Subcutaneous abdominal adipose tissue (tissue), 5 donors: ENCODE data around the gene HHIPL1.

Source experiments
- H3K27ac ChIP-seq: one replicate; pipeline ENCODE4 v1.7.0; 2013; ENCODE audit warnings: low read depth, mild to moderate bottlenecking, inconsistent platforms, low read length, moderate library complexity
- H3K27me3 ChIP-seq, 5 donors: one replicate each; pipeline ENCODE4 v1.7.0; 2013; ENCODE audit warnings: low read length in 5 of 5, inconsistent platforms in 1 of 5; ENCODE audit not compliant: control insufficient read depth in 5 of 5, insufficient read depth in 4 of 5
- H3K36me3 ChIP-seq, 5 donors: one replicate each; pipeline ENCODE4 v1.7.0; 2013; ENCODE audit warnings: low read length in 5 of 5; ENCODE audit not compliant: control insufficient read depth in 5 of 5, insufficient read depth in 5 of 5
- H3K4me1 ChIP-seq, 5 donors: one replicate each; pipeline ENCODE4 v1.7.0; 2013; ENCODE audit warnings: low read length in 5 of 5, mild to moderate bottlenecking in 3 of 5, moderate library complexity in 1 of 5; ENCODE audit not compliant: control insufficient read depth in 5 of 5, insufficient read depth in 5 of 5
- H3K4me3 ChIP-seq, 5 donors: one replicate each; pipeline ENCODE4 v1.7.0; 2013; ENCODE audit warnings: low read length in 5 of 5, low read depth in 1 of 5
- H3K9ac ChIP-seq, 5 donors: one replicate each; pipeline ENCODE4 v1.7.0; 2013; ENCODE audit warnings: low read length in 5 of 5, mild to moderate bottlenecking in 4 of 5, moderate library complexity in 3 of 5
- H3K9me3 ChIP-seq, 5 donors: one replicate each; pipeline ENCODE4 v1.7.0; 2013; ENCODE audit warnings: low read length in 5 of 5; ENCODE audit not compliant: control insufficient read depth in 5 of 5
- donor health status: healthy.
- donor health status: healthy.
- donor health status: healthy.
- donor health status: healthy.
- donor health status: healthy.

The HHIPL1 gene

DNA sequence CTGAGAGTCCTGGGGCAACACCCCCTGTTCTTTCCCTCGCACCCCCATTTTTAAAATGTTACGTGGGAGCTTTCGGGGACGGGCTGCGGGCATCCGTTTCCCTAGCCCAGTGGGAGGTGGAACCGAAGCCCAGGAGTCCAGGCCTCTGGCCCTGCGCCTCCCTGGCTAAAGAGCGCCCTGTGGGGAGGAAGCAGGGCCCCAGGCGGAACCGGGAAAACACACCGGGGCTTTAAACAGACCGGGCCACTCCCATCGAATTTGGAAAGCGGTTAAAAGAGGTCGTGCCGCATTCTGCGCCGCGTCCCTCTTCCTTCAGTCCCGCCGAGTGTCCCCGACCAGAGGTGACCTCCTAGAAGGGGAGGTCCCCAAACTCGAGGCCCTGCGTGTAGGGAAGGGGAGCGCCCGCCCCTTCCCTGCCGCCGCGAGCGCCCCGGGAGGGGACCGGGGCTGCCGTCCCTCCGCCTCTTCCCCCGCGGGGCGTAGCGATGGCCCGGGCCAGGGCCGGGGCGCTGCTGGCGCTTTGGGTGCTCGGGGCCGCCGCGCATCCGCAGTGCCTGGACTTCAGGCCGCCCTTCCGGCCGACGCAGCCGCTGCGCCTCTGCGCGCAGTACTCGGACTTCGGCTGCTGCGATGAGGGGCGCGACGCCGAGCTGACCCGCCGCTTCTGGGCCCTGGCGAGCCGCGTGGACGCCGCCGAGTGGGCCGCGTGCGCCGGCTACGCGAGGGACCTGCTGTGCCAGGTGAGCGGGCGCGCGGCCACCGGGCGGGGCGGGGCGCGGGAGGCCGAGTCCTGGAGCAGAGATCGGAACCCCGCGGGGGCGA is at the start of gene HHIPL1:
HHIPL1 (plus strand) TSS at position 407 of the 822 bp plus-strand sequence; CDS start at position 486, 79 bp downstream.
- H3K4me3 ChIP-seq = peak within 1 kb of the TSS; percentile 41 to 68 (median 55)
- H3K9me3 ChIP-seq = no peaks in the 10 kb centered on the region
- peak within 1 kb of the TSS in 3 of 5 donors; percentile 42 to 74 (median 56) for H3K9ac ChIP-seq
- H3K27me3 ChIP-seq = peaks cover 3 to 19% (median 11%) of the 10 kb centered on the region in 5 donors
- H3K27ac ChIP-seq = no peak within 1 kb of the TSS
- peaks cover 0 to 18% (median 14%) of the 10 kb centered on the region in 5 donors for H3K4me1 ChIP-seq
- H3K36me3 ChIP-seq = no peaks in the 10 kb centered on the region

DNA sequence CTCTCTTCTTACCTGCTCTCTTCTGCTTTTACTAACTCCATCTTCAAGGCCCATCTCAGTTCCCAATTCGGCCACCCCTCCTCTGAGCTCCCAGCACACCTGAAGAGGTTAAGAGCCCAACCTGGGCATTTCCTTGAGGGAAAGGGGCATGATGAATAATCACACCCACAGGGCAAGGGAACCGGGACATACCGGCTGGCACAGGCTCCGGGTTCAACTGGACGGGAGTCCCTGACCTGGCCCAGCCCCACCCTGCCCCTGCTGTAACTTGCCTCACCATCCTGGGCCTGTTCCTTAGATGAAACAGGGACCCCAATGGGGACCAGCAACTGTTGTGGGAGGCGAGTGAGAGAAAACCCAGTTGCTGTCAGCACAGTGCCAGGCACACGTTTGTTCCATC is 49.4 kb upstream of the HHIPL1 start:
- H3K9me3 ChIP-seq = no peaks in the 10 kb centered on the region
- H3K36me3 ChIP-seq = no peaks in the 10 kb centered on the region
- peak overlapping the region; percentile 54 for H3K27ac ChIP-seq
- peaks cover 0 to 89% (median 34%) of the 10 kb centered on the region in 5 donors for H3K4me1 ChIP-seq
- no peak overlapping the region for H3K4me3 ChIP-seq
- no peak overlapping the region for H3K9ac ChIP-seq
- peaks cover 3 to 4% (median 4%) of the 10 kb centered on the region in 5 donors for H3K27me3 ChIP-seq

DNA sequence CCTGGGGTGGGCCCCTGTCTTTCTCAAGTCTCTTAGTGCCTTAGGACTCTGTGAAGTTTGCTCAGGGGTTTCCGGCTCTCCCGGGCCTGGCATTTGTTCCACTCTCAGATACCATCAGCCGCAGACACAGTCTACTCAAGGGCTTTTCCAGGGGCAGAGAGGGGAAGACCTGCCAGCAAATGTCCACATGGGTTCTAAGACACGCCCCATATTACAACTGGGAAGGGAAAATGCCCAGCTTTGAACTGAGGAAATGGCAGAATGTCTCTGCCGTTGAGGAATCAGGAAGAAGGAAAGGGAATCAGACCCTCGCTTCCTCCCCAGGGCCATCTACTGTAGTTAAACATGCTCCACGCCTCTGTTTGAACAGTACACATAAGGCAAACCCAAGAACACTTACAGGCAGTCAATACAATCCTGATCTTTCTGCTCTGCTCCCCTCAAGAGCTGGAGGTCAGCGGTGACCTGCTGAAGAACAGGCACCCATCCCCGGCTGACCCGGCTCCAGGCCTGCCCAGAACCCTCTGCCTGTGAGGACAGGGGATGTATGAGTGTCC is 48.8 kb upstream of the HHIPL1 start:
- Histone ChIP-seq H3K4me1 (peaks cover 0 to 89% (median 29%) of the 10 kb centered on the region in 5 donors), H3K4me3 (no peak overlapping the region), H3K27ac (peak overlapping the region; percentile 54), H3K9me3 (no peaks in the 10 kb centered on the region), H3K27me3 (peaks cover 0 to 3% (median 0%) of the 10 kb centered on the region in 5 donors), H3K36me3 (no peaks in the 10 kb centered on the region), H3K9ac (peak overlapping the region in 2 of 5 donors; percentile 14 to 42)

DNA sequence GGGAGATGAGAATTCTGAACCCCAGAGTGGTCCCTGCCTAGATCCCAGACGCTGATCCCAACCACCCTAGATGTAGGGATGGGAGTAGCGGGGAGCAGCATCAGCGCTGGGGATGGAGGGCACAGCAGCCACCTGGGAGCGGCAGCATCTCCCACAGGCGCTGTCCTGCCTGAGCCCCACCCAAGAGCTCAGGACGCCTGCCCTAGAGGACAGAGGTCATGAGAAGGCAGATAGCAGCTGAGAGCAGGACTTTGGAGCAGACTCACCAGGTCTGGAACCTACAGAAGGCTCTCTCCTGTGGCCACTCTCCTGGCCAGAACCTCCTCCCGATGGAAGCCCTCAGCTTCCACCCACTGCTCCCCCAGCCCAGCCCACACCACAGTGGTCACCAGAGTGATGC is 48.2 kb upstream of the HHIPL1 start:
- peak overlapping the region in 2 of 5 donors; percentile 14 to 42 for H3K9ac ChIP-seq
- H3K27ac ChIP-seq = peak overlapping the region; percentile 27
- peaks cover 0 to 90% (median 32%) of the 10 kb centered on the region in 5 donors for H3K4me1 ChIP-seq
- H3K4me3 ChIP-seq = no peak overlapping the region
- no peaks in the 10 kb centered on the region for H3K36me3 ChIP-seq
- no peaks in the 10 kb centered on the region for H3K9me3 ChIP-seq
- peaks cover 0 to 3% (median 0%) of the 10 kb centered on the region in 5 donors for H3K27me3 ChIP-seq

DNA sequence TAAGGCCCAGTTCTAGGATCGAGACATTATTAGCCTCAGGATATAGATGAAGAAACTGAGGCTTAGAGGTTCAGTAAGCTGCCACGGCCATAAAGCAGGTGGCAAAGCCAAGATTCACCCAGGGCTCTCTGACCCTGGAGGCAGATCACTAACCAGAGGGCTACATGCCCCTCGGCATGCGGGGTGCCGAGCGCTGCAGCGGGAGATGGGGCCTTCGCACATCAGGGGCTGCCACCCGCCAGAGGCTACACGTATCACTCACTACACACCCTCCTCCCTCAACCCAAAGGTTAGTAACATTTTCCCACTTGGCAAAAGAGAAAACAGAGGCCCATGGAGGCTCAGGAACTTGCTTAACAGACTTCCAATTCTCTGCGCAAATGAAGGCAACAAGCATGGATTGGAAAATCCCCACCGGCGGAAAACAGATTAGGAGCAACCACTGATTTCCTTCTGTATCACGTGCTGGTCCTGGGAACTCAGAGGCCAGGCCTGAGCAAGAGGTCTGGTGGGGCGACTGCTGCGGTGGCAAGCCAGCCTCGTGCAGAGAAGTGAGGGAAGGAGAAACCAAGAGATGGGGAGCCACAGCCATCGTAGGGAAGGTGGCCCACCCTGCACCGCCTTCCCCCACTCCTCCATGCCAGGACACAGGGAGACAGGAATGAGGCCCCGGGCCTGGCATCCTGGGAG is 46.9 kb upstream of the HHIPL1 start:
- peaks cover 0 to 93% (median 42%) of the 10 kb centered on the region in 5 donors for H3K4me1 ChIP-seq
- peak overlapping the region; percentile 54 for H3K27ac ChIP-seq
- peaks cover 0 to 3% (median 3%) of the 10 kb centered on the region in 5 donors for H3K27me3 ChIP-seq
- no peak overlapping the region for H3K4me3 ChIP-seq
- no peak overlapping the region for H3K9ac ChIP-seq
- no peaks in the 10 kb centered on the region for H3K36me3 ChIP-seq
- H3K9me3 ChIP-seq = no peaks in the 10 kb centered on the region

DNA sequence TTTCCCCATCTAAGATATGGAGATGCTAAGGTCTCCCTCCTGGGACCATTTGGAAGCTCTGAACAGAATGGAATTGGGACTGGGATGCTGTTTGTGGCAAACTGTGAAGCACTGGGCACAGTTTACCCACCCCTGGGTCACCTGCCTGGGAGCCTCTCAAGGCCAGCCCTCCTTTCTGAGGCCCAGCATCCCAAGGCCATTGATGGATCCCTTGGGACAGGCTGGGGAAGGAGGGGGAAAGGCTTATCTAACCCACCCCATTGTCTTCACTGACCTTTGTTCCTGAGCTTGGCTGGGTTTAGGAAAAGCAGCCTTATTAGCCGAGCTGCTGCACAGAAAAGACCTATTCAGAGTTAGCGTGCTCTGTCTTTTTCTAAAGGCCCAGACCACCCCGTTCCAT is 46.2 kb upstream of the HHIPL1 start:
- peaks cover 0 to 3% (median 3%) of the 10 kb centered on the region in 5 donors for H3K27me3 ChIP-seq
- peaks cover 0 to 90% (median 40%) of the 10 kb centered on the region in 5 donors for H3K4me1 ChIP-seq
- no peaks in the 10 kb centered on the region for H3K9me3 ChIP-seq
- H3K27ac ChIP-seq = peak overlapping the region; percentile 54
- H3K4me3 ChIP-seq = no peak overlapping the region
- no peaks in the 10 kb centered on the region for H3K36me3 ChIP-seq
- H3K9ac ChIP-seq = no peak overlapping the region

DNA sequence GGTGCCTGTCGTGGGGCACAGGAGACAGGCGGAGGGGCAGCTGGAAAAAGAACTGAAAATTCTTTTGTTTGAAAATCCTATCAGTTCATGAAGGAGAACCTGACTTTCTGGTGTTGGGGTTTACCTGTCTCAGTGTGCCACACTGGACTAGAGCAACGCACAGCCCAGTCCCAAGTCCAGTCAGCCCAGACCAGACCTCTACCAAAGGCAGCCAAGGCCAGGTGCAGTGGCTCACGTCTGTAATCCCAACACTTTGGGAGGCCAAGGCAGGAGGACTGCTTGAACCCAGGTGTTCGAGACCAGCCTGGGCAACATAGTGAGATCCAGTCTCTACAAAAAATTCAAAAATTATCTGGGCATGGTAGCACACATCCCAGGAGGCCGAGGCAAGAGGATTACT is 45.5 kb upstream of the HHIPL1 start:
- H3K27me3 ChIP-seq = peaks cover 0 to 3% (median 3%) of the 10 kb centered on the region in 5 donors
- no peak overlapping the region for H3K4me3 ChIP-seq
- H3K9me3 ChIP-seq = no peaks in the 10 kb centered on the region
- peak overlapping the region; percentile 54 for H3K27ac ChIP-seq
- H3K4me1 ChIP-seq = peaks cover 0 to 86% (median 40%) of the 10 kb centered on the region in 5 donors
- H3K9ac ChIP-seq = no peak overlapping the region
- H3K36me3 ChIP-seq = no peaks in the 10 kb centered on the region

DNA sequence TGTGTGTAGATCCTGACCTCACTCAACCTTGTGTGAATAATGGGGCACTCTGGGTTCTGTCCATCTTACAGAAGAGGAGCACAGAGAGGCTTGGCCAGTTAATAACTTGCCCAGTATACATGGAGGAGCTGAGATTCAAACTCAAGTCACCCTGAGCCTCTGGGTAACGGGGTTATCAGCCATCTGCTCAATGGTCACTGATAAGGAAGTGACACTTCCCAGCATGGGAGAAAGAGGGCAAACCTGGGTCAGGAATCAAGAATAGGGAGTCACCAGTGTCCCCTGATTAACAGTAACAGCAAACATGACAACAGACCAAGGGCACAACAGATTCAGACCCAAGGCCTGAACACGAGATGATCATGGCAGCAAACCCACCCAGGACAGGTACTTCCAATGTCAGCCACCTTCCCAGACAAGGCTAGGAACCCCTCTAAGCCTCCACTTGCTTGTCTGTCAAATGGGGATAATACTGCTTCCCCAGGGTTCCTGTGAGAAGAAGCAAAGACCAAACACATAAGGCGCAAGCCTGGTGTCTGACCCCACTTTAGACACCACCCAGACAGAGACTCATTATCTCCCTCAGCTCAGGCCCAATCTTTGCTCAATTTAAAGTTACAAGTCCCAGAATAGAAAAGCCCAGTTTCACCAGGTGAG is 44.6 kb upstream of the HHIPL1 start:
- H3K27me3 ChIP-seq = peaks cover 0 to 3% (median 3%) of the 10 kb centered on the region in 5 donors
- no peak overlapping the region for H3K9ac ChIP-seq
- H3K36me3 ChIP-seq = no peaks in the 10 kb centered on the region
- peaks cover 5 to 84% (median 41%) of the 10 kb centered on the region in 5 donors for H3K4me1 ChIP-seq
- no peaks in the 10 kb centered on the region for H3K9me3 ChIP-seq
- peak overlapping the region; percentile 30 for H3K27ac ChIP-seq
- H3K4me3 ChIP-seq = no peak overlapping the region

DNA sequence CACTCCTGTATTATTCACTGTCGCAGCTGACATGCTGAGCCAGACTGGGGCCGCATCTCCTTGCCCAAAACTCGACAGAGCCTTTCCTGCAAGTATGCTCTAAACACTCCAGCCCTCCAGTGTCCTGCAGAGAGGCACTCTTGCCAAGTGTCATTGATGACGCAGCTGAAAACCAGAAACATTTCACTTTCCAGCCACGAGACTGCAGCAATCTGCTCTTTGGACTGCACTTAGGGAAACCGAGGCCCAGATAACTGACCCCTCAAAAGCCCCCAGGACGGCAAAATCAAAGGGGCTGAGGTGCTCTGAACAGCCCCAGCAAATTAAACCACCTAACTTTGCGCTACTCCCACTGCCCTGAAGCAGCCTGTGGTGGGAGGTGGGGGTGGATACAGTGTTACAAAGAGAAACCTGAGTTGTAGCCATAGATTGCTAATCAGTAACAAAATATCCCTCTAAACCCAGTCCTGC is 43.5 kb upstream of the HHIPL1 start:
- Histone ChIP-seq H3K27ac (no peak overlapping the region), H3K9me3 (no peaks in the 10 kb centered on the region), H3K4me3 (peak overlapping the region in 4 of 5 donors; percentile 19 to 61 (median 39)), H3K9ac (peak overlapping the region in 1 of 5 donors; percentile 29), H3K4me1 (peaks cover 6 to 81% (median 44%) of the 10 kb centered on the region in 5 donors), H3K27me3 (peaks cover 0 to 3% (median 3%) of the 10 kb centered on the region in 5 donors), H3K36me3 (no peaks in the 10 kb centered on the region)
